ENCODE data around the gene COMMD3. TPM values are rescaled to one million over a fixed set of nuclear protein-coding genes. Genes with fewer than 3 reads are reported as not detected.

The COMMD3 gene
- polyA plus RNA-seq, 6 donors from 2014 or later = 86.5 to 140 (median 110) TPM

GRCh38 chr10:22366771-22367170 lies 50.6 kb downstream of the COMMD3 start:
- H3K4me1 Mint-ChIP-seq = peaks cover 10 to 11% (median 11%) of the 10 kb centered on the region in 3 donors
- H3K4me3 Mint-ChIP-seq = no peak overlapping the region
- H3K27me3 Mint-ChIP-seq = no peaks in the 10 kb centered on the region
- H3K9me3 Mint-ChIP-seq = no peaks in the 10 kb centered on the region
- peak overlapping the region in 1 of 6 donors; percentile 19 for H3K27ac Mint-ChIP-seq
- ATAC-seq (ENCODE audit: low read depth in 2 of 2) = no peak
- no peaks in the 10 kb centered on the region for H3K36me3 Mint-ChIP-seq
- DNase-seq = no peak

- Mint-ChIP-seq H3K27ac (no peak overlapping the region), H3K4me3 (no peak overlapping the region), H3K27me3 (no peaks in the 10 kb centered on the region), H3K9me3 (no peaks in the 10 kb centered on the region), H3K36me3 (no peaks in the 10 kb centered on the region), H3K4me1 (peaks cover 10 to 11% (median 11%) of the 10 kb centered on the region in 3 donors)
- DNase-seq (no peak), ATAC-seq (ENCODE audit: low read depth in 2 of 2) (no peak)
These were observed 51.3 kb downstream of the COMMD3 start for GRCh38 chr10:22367471-22367870.

GRCh38 chr10:22368402-22368801 lies 52.2 kb downstream of the COMMD3 start:
- ATAC-seq (ENCODE audit: low read depth in 2 of 2) (no peak), DNase-seq (no peak)
- H3K36me3 Mint-ChIP-seq = no peaks in the 10 kb centered on the region
- H3K27ac Mint-ChIP-seq = no peak overlapping the region
- peaks cover 10 to 11% (median 11%) of the 10 kb centered on the region in 3 donors for H3K4me1 Mint-ChIP-seq
- no peaks in the 10 kb centered on the region for H3K27me3 Mint-ChIP-seq
- no peaks in the 10 kb centered on the region for H3K9me3 Mint-ChIP-seq
- no peak overlapping the region for H3K4me3 Mint-ChIP-seq

- H3K36me3 Mint-ChIP-seq = no peaks in the 10 kb centered on the region
- DNase-seq (no peak), ATAC-seq (ENCODE audit: low read depth in 2 of 2) (no peak)
- H3K4me1 Mint-ChIP-seq = peaks cover 10 to 11% (median 11%) of the 10 kb centered on the region in 3 donors
- no peaks in the 10 kb centered on the region for H3K27me3 Mint-ChIP-seq
- no peaks in the 10 kb centered on the region for H3K9me3 Mint-ChIP-seq
- H3K27ac Mint-ChIP-seq = no peak overlapping the region
- H3K4me3 Mint-ChIP-seq = no peak overlapping the region
These were observed 52.8 kb downstream of the COMMD3 start for GRCh38 chr10:22368981-22369380.

- ATAC-seq (ENCODE audit: low read depth in 2 of 2) (no peak), DNase-seq (no peak)
- no peaks in the 10 kb centered on the region for H3K9me3 Mint-ChIP-seq
- no peak overlapping the region for H3K27ac Mint-ChIP-seq
- H3K27me3 Mint-ChIP-seq = no peaks in the 10 kb centered on the region
- peaks cover 10 to 14% (median 12%) of the 10 kb centered on the region in 3 donors for H3K4me1 Mint-ChIP-seq
- H3K36me3 Mint-ChIP-seq = no peaks in the 10 kb centered on the region
- peak overlapping the region in 1 of 8 donors; percentile 24 for H3K4me3 Mint-ChIP-seq
These were observed 53.4 kb downstream of the COMMD3 start for GRCh38 chr10:22369434-22370072.

Other genes with a start within 250 kb of the COMMD3 start
- gene EBLN1, start 98.4 kb upstream of the COMMD3 start, polyA plus RNA-seq (ENCODE audit: low read depth in 6 of 6) = not detected
- gene BMI1, start 4.7 kb downstream of the COMMD3 start, polyA plus RNA-seq (ENCODE audit: low read depth in 6 of 6) = 10 to 100 TPM; 28.3 to 45.7 (median 33.3) TPM
- not detected for gene SPAG6, start 29.1 kb downstream of the COMMD3 start, polyA plus RNA-seq (ENCODE audit: low read depth in 6 of 6)